ENCODE measurements around the gene AUP1.

The AUP1 gene

DNA sequence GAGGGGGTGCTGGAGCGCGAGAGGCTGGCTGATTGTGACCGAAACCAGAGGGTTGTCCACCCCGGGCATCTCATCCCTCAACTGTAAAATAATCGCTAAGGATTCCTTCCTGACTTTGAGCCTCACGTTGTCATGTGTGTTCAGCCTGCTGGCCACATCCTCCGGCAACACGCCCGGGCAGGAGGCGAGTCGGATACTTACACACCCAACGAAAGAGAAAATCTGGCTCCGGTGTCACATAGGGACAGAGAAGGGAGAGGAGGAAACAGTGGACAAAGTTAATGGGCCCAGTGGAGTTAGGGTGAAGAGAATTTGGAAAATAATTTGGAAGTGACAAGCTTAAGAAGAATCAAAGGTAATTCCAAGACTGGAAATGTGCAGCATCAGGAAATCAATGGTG, 12.9 kb downstream of the AUP1 start:
- no peak for TF ChIP-seq ESRRG (CRISPR knock-in tag; IDR thresholded peaks at IDR 0.05)
- TF ChIP-seq CSDC2 (CRISPR knock-in tag; IDR thresholded peaks at IDR 0.05), result no peak
- TF ChIP-seq BACH2 (CRISPR knock-in tag; IDR thresholded peaks at IDR 0.05; ENCODE audit: borderline replicate concordance), result no peak
- no peak for TF ChIP-seq ZNF565 (CRISPR knock-in tag; conservative IDR thresholded peaks at IDR 0.05; ENCODE audit: low read depth)
- TF ChIP-seq SNAI2 (CRISPR knock-in tag; IDR thresholded peaks at IDR 0.05), result no peak
- no peak for TF ChIP-seq RARB (CRISPR knock-in tag; IDR thresholded peaks at IDR 0.05)
- no peak for TF ChIP-seq ZFP3 (CRISPR knock-in tag; IDR thresholded peaks at IDR 0.05)
- TF ChIP-seq, protein P1, sequence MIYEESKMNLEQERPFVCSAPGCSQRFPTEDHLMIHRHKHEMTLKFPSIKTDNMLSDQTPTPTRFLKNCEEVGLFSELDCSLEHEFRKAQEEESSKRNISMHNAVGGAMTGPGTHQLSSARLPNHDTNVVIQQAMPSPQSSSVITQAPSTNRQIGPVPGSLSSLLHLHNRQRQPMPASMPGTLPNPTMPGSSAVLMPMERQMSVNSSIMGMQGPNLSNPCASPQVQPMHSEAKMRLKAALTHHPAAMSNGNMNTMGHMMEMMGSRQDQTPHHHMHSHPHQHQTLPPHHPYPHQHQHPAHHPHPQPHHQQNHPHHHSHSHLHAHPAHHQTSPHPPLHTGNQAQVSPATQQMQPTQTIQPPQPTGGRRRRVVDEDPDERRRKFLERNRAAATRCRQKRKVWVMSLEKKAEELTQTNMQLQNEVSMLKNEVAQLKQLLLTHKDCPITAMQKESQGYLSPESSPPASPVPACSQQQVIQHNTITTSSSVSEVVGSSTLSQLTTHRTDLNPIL (CRISPR knock-in tag; IDR thresholded peaks at IDR 0.05; ENCODE audit: low read depth), result no peak

DNA sequence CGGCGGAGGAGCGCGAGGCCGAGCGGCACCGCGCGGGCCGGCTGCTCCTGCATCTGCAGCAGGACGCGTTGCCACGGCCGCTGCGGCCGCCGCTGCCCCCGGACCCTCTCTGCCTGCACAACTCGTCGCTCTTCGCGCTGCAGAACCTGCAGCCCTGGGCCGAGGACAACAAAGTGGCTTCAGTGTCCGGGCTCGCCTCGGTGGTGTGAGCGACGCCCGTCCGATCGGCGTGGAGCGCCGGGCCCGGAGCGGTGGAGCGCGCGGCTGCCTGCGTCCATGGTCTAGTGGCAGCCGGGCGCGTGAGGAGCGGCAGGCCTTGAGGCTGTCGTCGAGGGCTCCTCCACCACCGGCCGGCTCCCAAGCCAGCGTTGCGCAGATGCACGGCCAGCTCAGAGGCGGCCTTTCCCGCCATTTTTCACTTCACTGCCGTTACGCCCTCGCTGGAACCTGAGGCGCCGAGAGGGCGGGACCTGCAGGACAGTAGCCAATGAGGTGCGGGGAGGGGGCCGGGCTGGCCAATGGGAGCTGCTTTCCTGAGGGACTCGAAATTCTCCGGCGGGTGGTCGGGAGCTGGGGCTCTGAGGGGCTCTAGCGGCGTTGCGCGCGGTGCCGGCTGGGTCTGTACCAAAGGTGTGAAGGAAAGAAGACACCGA, 13.4 kb downstream of the AUP1 start:
- ATAC-seq, result no peak
- TF ChIP-seq CSDC2 (CRISPR knock-in tag; IDR thresholded peaks at IDR 0.05) (no peak), OSR1 (CRISPR knock-in tag; IDR thresholded peaks at IDR 0.05) (no peak), ZFP30 (CRISPR knock-in tag; IDR thresholded peaks at IDR 0.05) (no peak), BACH2 (CRISPR knock-in tag; IDR thresholded peaks at IDR 0.05; ENCODE audit: borderline replicate concordance) (no peak), SNAI2 (CRISPR knock-in tag; IDR thresholded peaks at IDR 0.05) (no peak), RARB (CRISPR knock-in tag; IDR thresholded peaks at IDR 0.05) (no peak), PPARA (CRISPR knock-in tag; IDR thresholded peaks at IDR 0.05; ENCODE audit: borderline replicate concordance) (no peak), GLIS3 (CRISPR knock-in tag; IDR thresholded peaks at IDR 0.05) (no peak), ISL1 (CRISPR knock-in tag; IDR thresholded peaks at IDR 0.05) (no peak), ESRRG (CRISPR knock-in tag; IDR thresholded peaks at IDR 0.05) (no peak), ARNTL (CRISPR knock-in tag; IDR thresholded peaks at IDR 0.05; ENCODE audit: borderline replicate concordance, low read depth) (no peak), TOX (CRISPR knock-in tag; IDR thresholded peaks at IDR 0.05; ENCODE audit: borderline replicate concordance) (no peak), TCF4 (CRISPR knock-in tag; IDR thresholded peaks at IDR 0.05; ENCODE audit: borderline replicate concordance) (no peak), ZFP3 (CRISPR knock-in tag; IDR thresholded peaks at IDR 0.05) (no peak), ZNF565 (CRISPR knock-in tag; conservative IDR thresholded peaks at IDR 0.05; ENCODE audit: low read depth) (no peak), ZC3H10 (CRISPR knock-in tag; IDR thresholded peaks at IDR 0.05) (no peak)
- TF ChIP-seq, protein P2, sequence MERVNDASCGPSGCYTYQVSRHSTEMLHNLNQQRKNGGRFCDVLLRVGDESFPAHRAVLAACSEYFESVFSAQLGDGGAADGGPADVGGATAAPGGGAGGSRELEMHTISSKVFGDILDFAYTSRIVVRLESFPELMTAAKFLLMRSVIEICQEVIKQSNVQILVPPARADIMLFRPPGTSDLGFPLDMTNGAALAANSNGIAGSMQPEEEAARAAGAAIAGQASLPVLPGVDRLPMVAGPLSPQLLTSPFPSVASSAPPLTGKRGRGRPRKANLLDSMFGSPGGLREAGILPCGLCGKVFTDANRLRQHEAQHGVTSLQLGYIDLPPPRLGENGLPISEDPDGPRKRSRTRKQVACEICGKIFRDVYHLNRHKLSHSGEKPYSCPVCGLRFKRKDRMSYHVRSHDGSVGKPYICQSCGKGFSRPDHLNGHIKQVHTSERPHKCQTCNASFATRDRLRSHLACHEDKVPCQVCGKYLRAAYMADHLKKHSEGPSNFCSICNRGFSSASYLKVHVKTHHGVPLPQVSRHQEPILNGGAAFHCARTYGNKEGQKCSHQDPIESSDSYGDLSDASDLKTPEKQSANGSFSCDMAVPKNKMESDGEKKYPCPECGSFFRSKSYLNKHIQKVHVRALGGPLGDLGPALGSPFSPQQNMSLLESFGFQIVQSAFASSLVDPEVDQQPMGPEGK (CRISPR knock-in tag; IDR thresholded peaks at IDR 0.05; ENCODE audit: borderline replicate concordance), result no peak
- TF ChIP-seq, protein P1 (CRISPR knock-in tag; IDR thresholded peaks at IDR 0.05; ENCODE audit: low read depth), result no peak
- TF ChIP-seq, protein P3, sequence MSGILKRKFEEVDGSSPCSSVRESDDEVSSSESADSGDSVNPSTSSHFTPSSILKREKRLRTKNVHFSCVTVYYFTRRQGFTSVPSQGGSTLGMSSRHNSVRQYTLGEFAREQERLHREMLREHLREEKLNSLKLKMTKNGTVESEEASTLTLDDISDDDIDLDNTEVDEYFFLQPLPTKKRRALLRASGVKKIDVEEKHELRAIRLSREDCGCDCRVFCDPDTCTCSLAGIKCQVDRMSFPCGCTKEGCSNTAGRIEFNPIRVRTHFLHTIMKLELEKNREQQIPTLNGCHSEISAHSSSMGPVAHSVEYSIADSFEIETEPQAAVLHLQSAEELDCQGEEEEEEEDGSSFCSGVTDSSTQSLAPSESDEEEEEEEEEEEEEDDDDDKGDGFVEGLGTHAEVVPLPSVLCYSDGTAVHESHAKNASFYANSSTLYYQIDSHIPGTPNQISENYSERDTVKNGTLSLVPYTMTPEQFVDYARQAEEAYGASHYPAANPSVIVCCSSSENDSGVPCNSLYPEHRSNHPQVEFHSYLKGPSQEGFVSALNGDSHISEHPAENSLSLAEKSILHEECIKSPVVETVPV (CRISPR knock-in tag; IDR thresholded peaks at IDR 0.05), result no peak

More for the DNA sequence above, 12.9 kb downstream of the AUP1 start:
- no peak for ATAC-seq

DNA sequence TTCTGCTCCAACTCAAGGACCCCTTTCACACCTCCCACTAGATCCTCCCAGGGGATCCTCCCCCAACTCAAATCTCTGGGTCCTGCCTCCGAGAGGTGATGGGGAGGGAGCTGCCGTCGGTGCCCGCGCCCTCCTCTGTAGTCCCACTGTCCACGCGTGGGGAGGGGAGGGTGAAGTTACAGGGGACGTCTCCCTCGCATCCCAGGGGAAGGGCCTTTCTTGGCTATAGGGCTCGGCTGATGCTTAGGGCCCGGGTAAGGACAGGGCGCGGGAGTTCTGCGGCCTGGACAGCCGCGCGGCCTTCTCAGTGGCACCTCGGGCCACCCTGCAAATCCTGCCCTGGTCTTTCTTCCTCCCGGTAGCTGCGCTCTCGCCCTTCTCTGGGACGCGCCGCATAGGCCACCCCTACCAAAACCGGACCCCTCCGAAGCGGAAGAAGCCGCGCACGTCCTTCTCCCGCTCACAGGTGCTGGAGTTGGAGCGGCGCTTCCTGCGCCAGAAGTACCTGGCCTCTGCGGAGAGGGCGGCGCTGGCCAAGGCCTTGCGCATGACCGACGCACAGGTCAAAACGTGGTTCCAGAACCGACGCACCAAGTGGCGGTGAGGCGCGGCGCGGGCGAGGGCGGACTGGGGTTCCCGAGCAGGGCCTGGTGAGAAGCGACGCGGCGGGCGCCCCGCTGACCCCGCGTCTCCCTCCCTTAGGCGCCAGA, 14.1 kb downstream of the AUP1 start:
- TF ChIP-seq, protein P1 (CRISPR knock-in tag; IDR thresholded peaks at IDR 0.05; ENCODE audit: low read depth), result no peak
- no peak for TF ChIP-seq ISL1 (CRISPR knock-in tag; IDR thresholded peaks at IDR 0.05)
- TF ChIP-seq ZNF70 (CRISPR knock-in tag; IDR thresholded peaks at IDR 0.05), result no peak
- TF ChIP-seq ZFP3 (CRISPR knock-in tag; IDR thresholded peaks at IDR 0.05), result no peak
- TF ChIP-seq CSDC2 (CRISPR knock-in tag; IDR thresholded peaks at IDR 0.05), result no peak
- no peak for TF ChIP-seq ZNF8 (CRISPR knock-in tag; IDR thresholded peaks at IDR 0.05)
- no peak for TF ChIP-seq OSR1 (CRISPR knock-in tag; IDR thresholded peaks at IDR 0.05)
- TF ChIP-seq, protein P2 (CRISPR knock-in tag; IDR thresholded peaks at IDR 0.05; ENCODE audit: borderline replicate concordance), result no peak
- TF ChIP-seq ZC3H10 (CRISPR knock-in tag; IDR thresholded peaks at IDR 0.05), result no peak
- TF ChIP-seq RARB (CRISPR knock-in tag; IDR thresholded peaks at IDR 0.05), result no peak
- TF ChIP-seq PPARA (CRISPR knock-in tag; IDR thresholded peaks at IDR 0.05; ENCODE audit: borderline replicate concordance), result no peak
- no peak for TF ChIP-seq TCF4 (CRISPR knock-in tag; IDR thresholded peaks at IDR 0.05; ENCODE audit: borderline replicate concordance)
- TF ChIP-seq ARNTL (CRISPR knock-in tag; IDR thresholded peaks at IDR 0.05; ENCODE audit: borderline replicate concordance, low read depth), result no peak
- TF ChIP-seq TOX (CRISPR knock-in tag; IDR thresholded peaks at IDR 0.05; ENCODE audit: borderline replicate concordance), result no peak
- TF ChIP-seq, protein P3 (CRISPR knock-in tag; IDR thresholded peaks at IDR 0.05), result no peak
- no peak for TF ChIP-seq GLIS3 (CRISPR knock-in tag; IDR thresholded peaks at IDR 0.05)
- TF ChIP-seq SNAI2 (CRISPR knock-in tag; IDR thresholded peaks at IDR 0.05), result no peak
- TF ChIP-seq ZFP30 (CRISPR knock-in tag; IDR thresholded peaks at IDR 0.05), result no peak
- no peak for TF ChIP-seq BACH2 (CRISPR knock-in tag; IDR thresholded peaks at IDR 0.05; ENCODE audit: borderline replicate concordance)
- no peak for ATAC-seq

Measured in SK-N-SH treated with all-trans-retinoic acid at 6 μM for 48 hours (cell line).